GM18517 (cell line): ENCODE measurements around the gene PVALEF.

Source experiments
- ATAC-seq: cut with Tn5 transposase; IDR thresholded peaks from one replicate; pipeline ENCODE4 v1.9.1; 2021; ENCODE audit warnings: mild to moderate bottlenecking, moderate library complexity; ENCODE audit not compliant: unreplicated experiment

The PVALEF gene

GRCh38 chr17:81165246-81166032, at the start of gene PVALEF:
Gene PVALEF, plus strand, starts transcription at chr17:81165507. Its CDS starts 15,720 bp downstream, at chr17:81181227.
- ATAC-seq = no peak

GRCh38 chr17:81115749-81116464, 49.4 kb upstream of the PVALEF start:
- ATAC-seq = no peak

DNA sequence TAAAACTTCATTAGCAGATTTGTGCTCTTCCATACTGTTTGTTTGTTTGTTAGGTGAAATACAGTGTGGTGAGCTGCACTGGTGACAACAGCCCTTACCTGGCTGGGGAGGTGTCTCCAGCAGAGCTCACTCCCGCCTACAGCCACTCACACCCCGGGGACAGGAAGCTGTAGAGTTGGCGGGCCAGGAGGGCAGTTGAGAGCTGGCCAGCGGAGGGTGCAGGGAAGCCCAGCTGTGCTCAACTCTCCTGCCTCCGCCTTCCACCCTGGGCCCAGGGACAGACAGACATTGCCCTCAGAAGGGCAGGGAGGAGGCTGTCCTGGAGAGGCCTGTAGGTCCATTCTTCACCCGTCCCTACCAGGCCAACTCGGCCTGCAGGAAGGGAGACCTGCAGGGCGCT, 48.6 kb upstream of the PVALEF start:
- no peak for ATAC-seq

- no peak for ATAC-seq
Observed at GRCh38 chr17:81117672-81118198, 47.6 kb upstream of the PVALEF start.

DNA sequence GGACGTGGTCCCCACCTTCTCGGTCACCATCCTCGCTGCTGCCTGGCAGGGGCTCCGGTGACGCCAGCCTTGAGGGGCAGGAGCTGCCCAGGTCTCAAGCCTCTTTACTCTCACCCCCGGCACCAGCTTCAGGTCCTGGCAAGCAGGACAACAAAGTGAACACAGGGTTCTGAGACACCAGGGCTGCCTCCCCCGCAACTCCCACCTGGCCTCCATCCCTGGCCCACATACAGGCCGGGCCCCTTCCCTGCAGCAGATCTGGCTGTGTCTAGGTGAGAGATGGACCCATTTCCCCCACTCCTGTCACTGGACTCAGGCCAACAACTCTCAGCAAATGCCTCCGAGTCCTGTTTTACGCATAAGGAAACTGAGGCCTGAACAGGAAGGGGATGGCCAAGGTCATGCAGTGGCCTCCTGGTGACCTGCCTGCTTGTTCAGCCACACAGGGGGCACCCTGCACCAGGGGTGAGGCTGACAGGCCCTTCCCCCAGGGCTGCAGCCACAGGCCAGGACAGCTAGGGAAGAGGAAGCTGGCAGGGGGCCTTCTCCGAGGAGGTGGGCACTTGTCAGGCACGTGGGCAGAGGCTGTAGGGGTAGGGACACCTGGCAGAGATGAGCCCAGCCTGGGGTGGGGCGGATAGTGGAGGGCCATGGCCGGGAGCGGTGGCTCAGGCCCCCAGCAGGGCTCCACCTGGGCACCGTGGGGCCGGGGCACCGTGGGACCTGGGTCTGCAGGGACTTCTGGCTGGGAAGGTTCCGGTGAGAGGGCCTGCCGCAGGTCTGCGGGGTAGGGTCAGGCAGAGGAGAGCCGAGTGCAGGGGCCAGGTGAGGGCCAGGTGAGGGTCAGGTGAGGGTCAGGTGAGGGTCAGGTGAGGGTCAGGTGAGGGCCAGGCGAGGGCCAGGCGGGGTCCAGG, 46.7 kb upstream of the PVALEF start:
- no peak for ATAC-seq

DNA sequence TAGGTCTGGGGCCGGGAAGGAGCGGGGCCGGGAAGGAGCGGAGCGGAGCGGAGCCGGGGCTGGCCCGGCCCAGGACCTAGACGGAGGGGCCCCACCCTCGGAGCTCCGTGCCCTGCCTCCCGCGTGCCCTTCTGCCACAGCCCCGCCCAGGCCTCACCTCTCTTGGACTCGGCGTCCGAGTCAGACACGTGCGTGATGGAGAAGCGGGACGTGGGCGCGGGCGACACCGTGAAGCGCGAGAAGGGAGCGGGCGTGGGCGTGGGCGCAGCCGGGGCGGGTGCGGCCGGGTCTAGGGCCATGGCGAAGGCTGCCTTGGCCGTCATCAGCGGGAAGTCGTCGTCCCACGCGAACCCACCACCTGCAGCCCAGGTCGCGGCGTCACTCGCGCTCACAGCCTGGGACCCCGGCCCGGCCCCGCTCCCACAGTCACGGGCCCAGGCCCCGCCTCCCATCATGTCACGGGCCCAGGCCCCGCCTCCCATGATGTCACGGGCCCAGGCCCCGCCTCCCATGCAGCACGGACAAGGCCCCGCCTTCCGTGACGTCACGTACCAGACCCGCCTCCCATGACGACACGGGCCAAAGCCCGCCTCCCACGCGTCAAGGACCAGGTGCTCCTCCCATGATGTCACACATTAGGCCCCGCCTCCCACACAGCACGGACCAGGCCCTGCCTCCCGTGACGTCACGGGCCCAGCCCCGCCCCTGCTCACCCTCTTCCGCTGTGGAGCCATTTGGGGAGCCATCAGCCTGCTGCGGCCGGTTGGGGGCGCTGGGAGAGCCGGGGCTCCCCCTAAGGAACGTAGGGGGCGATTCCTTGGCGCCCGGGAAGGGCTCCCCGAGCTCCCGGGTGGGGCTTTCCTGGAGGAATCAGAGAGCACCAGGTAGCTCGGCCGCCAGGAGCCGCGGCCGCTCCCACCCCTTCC, 45.8 kb upstream of the PVALEF start:
- no peak for ATAC-seq

- ATAC-seq = no peak
Observed at GRCh38 chr17:81120149-81120484, 45.2 kb upstream of the PVALEF start.

DNA sequence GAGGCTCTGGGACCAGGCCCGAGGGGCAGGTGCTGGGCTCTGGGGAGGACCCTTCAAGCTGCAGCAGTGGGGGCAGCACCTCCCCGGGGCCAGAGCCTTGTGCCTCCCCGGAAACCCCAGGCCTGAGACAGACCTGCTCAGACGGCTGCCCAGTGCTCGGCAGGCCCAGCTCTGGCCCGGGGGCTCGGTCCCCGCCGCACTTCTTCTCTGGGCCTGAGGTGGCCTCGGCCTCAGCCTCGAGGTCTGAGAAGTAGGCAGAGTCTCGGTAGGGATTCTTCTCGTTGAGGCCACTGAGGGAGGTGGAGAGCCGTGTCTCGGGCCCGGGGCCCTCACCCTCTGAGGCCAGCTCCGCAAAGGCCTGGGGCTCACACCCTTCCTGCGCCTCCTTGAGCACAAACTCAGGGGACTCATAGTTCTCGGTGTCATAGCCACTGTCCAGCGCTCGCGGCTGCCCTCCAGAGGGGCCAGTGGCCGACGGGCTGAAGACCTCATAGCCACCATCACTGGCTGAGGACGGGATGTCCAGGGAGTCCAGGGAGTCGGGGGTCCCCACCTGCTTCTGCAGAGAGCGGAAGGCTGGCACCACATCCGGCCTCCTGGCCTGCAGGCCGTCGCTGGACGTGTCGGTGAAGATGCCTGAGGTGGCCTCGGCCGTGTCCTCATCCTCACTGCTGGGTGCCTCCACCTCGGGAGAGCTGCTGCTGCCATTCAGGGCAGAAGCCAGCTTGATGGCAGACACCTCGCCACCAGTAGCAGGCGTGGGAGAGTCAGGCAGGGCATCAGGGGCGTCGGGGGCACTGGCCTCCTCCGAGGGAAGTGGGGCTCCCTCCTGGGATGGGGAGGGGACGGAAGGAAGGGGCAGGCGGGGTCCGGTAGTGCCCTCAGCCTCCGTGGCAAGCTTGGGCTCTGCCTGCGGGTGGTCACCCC, 44.3 kb upstream of the PVALEF start:
- no peak for ATAC-seq

DNA sequence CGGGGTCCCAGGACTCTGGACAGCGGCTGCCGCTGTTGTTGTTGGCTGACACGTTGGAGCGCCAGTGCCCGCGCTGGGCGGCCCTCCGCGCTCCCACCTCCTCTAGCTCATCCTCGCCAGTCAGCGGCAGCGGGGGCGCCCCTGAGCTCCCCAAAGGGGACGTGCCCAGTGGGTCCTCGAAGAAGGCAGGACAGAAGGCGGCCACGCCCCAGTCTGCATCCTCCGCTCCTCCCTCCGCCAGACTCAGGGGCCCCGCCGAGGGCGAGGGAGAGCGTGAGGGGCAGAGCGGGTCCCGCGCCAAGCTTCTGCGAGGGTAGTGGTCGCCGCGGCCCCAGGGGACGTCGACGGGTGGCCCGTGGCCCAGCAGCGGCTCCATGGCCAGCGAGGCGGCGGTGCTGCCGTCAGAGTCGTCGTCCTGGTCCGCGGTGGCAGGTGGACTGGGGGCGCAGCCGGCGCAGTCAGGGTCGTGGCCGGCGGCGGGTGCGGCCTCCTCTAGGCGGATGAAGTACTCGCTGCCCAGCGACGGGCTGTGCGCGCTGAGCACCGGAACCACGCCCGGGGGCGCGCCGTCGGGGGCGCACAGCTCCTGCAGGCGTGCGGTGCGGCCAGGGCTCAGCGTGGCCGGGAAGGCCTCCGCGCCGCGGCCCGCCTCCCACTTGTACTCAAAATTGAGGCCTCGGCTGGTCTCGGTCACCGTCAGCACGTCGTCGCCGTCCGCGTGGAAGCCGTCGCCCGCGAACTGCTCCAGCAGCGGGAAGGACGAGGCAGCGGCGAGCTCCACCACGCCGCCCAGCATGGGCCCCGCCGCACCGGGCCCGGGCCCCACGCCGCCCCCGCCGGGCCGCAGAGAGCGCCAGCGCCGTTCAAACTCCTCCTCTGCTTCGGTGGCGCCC, 43.2 kb upstream of the PVALEF start:
- ATAC-seq = no peak

DNA sequence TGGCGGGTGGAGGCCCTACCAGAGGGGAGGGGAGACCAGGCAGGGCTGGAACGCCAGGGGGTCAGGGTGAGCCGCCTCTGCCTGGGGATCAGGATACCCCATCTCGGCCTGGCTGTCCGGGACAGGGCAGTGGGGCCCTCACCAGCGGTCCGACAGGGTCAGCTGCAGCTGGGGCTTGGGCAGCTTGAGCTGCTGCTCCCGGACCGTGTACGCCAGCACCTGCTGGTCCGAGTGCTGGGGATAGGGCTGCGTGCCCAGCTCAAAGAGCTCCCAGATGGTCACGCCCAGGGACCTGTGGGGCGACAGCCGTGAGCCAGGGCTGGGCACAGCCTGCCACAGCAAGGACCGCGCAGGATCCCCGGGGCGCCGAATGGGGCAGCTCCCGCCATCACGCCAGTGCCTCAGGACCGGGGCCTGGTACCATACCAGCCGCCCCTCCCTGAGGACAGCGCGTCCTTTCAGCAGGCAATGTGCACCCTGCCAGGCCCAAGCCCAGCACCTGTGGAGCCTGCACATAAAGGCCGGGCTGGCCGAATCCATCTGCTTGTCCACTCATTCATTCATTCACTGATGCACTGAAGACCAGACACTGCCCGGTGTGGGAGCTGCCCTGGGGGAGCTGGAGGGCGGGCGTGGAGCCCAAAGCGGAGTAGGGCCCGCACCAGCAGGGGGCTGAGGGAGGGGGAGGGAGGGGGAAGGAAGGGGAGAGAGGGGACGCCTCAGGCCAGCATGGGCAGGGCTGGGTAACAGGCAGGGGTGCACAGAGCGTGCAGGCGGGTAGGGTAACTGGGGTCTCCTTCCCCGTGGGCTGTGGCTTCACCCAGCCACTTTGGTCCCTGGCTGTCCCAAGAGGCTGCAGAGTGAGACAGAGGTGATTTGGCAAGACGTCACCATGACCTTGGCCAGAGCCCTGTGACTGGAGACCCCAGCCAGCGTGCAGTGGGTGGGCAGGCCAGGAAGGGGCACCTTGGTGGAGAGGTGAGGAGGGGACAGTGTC, 42.0 kb upstream of the PVALEF start:
- ATAC-seq = no peak

DNA sequence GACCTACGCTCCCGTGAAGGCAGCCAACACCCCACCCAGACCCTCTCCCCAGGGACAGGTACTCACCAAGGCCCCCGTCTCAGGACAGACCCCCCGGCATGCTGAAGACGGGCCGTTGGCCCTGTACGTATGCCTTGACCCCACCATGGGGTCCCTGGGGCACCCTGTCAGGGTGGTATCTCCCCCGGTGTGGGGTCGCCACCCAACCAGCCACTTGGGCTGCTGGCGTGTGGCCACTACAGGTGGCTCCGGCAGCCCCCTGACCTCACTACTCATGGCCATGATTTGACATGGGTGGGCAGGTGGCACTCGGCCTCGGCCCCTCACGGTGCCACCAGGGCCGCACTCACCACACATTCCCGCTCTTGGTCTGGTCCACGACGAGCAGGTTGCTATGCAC, 40.9 kb upstream of the PVALEF start:
- no peak for ATAC-seq

DNA sequence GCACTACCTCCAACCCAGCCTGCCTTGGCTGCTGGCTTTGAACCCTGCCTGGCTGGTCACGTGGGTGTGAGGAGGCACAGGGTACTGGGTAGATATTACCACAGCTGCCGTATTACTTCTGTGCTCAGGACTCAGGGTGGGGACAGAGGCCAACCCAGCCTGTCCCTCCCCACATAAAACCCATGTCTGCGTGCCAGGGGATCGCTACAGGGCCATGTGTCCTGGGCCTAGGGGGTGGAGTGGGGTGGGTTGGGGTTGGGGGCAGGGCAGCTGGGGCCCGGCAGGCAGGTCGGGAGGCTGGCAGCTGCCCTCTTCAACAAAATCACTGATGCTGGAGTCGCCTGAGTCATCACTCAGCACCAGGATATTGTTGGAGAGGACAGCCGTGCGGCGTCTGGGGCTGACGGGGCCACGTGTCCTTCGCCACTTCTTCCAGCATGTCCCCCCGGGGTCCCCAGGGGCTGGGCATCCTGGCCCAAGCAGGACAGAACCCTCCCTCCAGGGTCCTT, 39.7 kb upstream of the PVALEF start:
- no peak for ATAC-seq

DNA sequence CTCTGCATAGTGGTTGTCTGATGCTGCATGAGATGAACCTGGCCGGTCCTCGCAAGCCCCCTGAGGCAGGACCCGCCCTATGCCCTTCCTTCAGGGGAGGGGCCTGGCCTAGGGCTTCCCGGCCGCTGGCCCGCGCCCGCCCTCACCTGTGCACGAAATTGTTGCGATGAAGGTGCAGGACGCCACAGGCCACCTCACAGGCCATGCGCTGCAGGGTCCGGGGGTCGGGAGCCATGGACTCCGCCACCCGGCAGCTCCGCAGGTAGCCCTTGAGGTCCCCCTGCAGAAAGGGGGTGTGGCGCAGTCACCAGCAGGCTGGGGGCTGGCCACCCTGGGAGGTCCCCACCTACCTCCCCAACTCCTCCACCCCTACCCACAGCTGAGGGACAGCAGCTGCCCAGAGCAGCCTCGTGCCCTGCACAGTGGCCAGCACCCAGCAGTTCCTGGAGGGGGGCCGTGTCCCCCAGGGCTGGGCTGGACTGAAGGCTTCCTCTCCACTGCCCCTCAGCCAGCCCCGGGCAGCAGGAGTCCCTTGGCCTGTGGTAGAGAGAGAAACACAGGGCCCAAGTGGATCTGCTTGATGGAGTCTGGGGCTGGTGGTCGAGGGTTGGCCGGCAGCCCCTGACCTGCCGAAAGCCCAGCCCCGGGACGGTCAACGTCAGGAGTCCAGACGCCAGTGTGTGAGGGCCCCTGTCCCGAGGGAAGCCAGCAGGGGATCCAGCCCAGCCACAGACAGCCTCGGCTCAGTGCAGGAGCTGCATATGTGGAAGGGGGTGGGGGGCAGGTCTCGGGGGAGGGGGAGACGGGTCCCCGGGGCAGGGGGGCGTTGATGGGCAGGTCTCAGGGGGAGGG, 38.8 kb upstream of the PVALEF start:
- ATAC-seq = no peak

GRCh38 chr17:81127133-81127455, 38.2 kb upstream of the PVALEF start:
- ATAC-seq = no peak

DNA sequence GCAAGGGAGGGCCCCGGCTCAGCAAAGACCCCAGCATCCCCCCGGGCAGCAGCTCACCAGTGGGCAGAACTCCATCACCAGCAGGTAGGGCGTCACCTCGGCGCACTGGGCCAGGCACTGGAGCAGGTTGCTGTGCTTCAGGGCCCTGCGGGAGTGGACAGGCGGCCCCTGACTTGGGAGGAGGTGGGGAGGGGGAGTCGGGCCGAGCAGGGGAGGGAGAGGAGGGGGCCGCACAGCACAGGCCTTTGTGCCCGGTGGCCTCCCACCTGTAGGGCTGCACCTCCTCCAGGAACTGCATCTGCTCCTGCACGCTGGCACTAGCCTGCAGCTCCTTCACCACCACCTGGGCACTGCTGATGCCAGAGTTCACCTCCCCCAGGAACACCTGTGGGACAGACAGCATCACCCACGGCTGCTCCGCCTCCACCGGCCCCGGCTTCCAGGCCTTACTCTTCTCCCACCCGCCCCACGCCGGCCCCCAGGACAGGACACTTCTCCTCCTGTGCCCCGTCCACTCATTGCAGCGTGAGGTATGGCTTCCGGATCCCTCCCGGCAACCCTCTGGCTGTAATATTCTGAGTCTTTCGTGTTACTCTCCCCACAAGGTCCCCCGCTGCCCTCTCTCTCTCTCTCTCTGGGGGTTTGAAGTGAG, 37.7 kb upstream of the PVALEF start:
- ATAC-seq = no peak
